ENCODE data around the gene SEMA4G.
A peak's percentile ranks its signal among the peaks of the same experiment; 100 is the strongest.

SEMA4G gene

DNA sequence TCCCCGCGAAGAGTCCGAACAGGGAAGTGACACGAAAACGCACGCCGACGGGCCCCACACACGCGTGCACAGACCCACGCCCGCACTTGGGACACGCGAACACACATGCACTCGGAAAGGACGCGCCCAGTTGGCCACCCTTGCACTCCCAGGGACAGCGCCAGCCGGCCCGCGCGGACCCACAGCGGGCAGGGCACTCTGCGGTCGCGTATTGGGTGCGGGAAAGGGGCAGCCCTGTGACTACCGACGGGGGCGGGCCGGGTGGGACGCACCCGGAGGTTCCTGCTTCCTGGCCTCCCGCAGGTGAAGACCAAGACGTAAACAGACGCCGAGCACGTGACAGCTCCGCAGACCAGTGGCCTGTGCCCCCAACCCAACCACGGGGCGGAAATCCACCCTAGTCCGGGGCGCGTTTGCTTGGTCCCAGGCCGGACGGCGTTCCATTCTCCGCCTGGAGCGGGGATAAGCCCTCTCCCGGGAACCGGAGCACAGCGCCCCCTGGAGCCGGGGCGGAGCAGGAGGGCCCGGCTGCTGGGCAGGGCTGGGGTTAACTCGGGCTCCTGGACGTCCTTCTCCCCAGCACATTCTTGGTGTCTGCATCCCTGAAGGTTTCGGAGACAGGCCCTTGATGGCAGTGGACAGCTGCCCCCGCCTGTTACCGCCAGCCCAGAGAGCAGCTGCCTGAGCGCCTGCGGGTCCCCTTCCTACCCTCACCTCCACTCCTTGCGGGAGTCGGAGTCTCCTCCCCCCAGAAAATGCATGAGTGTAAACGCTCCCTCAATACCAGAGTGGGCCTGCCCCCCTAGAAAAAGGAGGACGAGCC is 28.3 kb downstream of the SEMA4G start:
- ChIA-PET POLR2A (interaction anchor here (0.8 to 4.2 kb wide), 12 partner anchors 9 to 84 kb away, joined by 3 to 27 read pairs (median 4); no protein-coding TSS in a partner anchor), CTCF (interaction anchor here (0.7 to 3.8 kb wide), 12 partner anchors 10 to 69 kb away, joined by 3 to 50 read pairs (median 4); partner anchors contain the start of genes PDZD7, SEMA4G and SFXN3)
- DNase-seq (ENCODE audit: extremely low spot score): peak; percentile 88
- TF ChIP-seq L3MBTL2 (conservative IDR thresholded peaks at IDR 0.05): peak; percentile 28; the same call in 1 of the 2 replicates
- TF ChIP-seq TARDBP (IDR thresholded peaks at IDR 0.05): 0 out of 2 replicates have a peak, but pooled peaks have one; percentile 9
- TF ChIP-seq BHLHE40 (IDR thresholded peaks at IDR 0.05; ENCODE audit: borderline replicate concordance): no peak

DNA sequence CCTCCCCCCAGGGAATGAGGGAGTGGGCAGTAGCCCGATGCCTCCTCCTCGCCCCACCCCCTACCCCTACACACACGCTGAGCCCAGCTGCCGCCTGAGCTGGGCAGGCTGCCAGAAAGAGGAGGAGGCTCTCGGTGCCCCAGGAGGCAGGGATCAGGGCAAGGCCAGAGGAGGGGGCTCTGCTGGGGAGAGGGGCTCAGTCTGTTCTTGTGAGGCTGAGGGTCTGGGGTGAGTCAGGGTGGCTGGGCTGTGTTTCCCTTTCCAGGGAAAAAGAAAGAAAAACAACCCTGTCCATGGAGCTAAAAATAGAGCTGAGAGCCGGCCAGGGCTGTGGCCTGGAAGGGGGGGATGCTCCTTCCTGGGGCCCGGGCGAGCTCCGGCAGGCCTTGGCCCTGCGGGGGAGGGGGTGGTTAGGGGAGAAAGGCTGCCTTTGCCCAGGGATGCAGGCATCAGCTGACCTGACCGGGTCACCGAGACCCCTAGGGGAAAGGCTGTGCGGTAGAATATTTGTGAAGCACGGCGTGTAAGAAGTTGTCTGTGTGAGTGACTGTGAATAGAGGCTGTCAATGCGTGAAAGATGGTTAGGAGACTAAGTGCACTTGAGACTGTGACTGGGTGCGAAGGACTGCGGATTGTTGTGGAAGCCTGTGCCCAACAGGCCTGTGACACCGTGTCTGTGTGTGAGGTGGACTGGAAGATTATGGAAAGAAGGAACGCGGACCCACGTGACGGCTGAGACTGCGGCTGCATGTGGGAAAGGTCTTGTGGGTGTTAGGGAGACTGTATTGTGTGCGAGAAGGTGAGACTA is 29.1 kb downstream of the SEMA4G start:
- CTCF ChIA-PET: interaction anchor here (0.6 to 3.8 kb wide), 10 partner anchors 10 to 147 kb away, joined by 3 to 50 read pairs (median 4); partner anchors contain the start of genes PDZD7 and SFXN3
- POLR2A ChIA-PET: interaction anchor here (0.5 to 4.2 kb wide), 9 partner anchors 9 to 85 kb away, joined by 3 to 27 read pairs (median 4); partner anchors contain the start of genes MRPL43 and TWNK
- peak; percentile 83 for DNase-seq (ENCODE audit: extremely low spot score)
- TF ChIP-seq FOXA1 (IDR thresholded peaks at IDR 0.05) (no peak), FOXM1 (IDR thresholded peaks at IDR 0.05; ENCODE audit: borderline replicate concordance) (no peak), TARDBP (IDR thresholded peaks at IDR 0.05) (no peak), BHLHE40 (IDR thresholded peaks at IDR 0.05; ENCODE audit: borderline replicate concordance) (no peak)

DNA sequence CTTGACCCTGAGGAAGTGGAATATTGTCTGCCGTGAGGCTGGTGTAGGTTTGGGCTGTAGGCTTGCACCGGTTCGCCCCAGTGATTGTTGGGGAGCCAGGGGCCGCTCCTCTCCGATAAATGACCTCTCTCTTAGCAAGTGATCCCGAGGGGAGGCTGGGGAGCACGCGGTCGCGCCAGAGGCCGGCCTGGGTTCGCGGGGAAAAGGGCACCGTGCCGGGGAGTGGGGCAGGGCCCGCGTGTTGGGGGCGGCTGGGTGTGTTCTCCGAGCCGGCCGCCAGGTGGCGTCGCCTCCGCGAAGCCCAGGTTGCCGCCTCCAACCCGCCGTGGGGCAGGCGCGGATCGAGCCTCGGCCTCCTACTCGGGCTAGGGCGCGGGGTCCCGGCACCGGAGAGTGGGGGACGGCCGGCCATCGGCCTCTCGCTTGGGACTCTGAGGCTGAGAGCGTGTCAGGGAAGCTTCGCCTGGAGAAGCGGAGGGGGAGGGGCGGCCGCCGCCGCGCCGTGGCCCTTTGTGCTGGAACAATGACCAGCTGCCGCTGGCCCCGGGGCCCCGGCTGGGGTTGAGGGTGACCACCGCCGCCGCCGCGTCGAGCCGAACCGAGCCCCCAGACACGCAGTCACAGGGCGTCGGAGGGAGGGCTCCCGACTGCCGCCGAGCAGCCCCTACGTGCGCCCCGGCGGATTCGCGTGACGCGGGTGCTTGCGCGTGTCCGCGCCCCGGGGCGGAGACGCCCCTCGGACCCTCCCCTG is 29.9 kb downstream of the SEMA4G start:
- TF ChIP-seq FOXK2 (IDR thresholded peaks at IDR 0.05): no peak
- TF ChIP-seq SUZ12 (IDR thresholded peaks at IDR 0.05): no peak
- TF ChIP-seq FOXA1 (IDR thresholded peaks at IDR 0.05): no peak
- no peak for TF ChIP-seq ELF4 (IDR thresholded peaks at IDR 0.05)
- peak; percentile 26; the same call in 1 of the 2 replicates for TF ChIP-seq L3MBTL2 (conservative IDR thresholded peaks at IDR 0.05)
- TF ChIP-seq ZNF384 (IDR thresholded peaks at IDR 0.05): no peak
- TF ChIP-seq CTBP1 (IDR thresholded peaks at IDR 0.05; ENCODE audit: borderline replicate concordance): no peak
- peak; percentile 56; the same call in 1 of the 2 replicates for TF ChIP-seq LEF1 (IDR thresholded peaks at IDR 0.05; ENCODE audit: borderline replicate concordance)
- 0 out of 2 replicates have a peak, but pooled peaks have one; percentile 7 for TF ChIP-seq TARDBP (IDR thresholded peaks at IDR 0.05)
- no peak for TF ChIP-seq HDGF (IDR thresholded peaks at IDR 0.05; ENCODE audit: borderline replicate concordance)
- TF ChIP-seq NFRKB (IDR thresholded peaks at IDR 0.05): no peak
- no peak for TF ChIP-seq FOXM1 (IDR thresholded peaks at IDR 0.05; ENCODE audit: borderline replicate concordance)
- TF ChIP-seq, protein P1, sequence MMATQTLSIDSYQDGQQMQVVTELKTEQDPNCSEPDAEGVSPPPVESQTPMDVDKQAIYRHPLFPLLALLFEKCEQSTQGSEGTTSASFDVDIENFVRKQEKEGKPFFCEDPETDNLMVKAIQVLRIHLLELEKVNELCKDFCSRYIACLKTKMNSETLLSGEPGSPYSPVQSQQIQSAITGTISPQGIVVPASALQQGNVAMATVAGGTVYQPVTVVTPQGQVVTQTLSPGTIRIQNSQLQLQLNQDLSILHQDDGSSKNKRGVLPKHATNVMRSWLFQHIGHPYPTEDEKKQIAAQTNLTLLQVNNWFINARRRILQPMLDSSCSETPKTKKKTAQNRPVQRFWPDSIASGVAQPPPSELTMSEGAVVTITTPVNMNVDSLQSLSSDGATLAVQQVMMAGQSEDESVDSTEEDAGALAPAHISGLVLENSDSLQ (IDR thresholded peaks at IDR 0.05): no peak
- TF ChIP-seq SP1 (IDR thresholded peaks at IDR 0.05): no peak
- TF ChIP-seq ARNT (IDR thresholded peaks at IDR 0.05): no peak
- TF ChIP-seq BHLHE40 (IDR thresholded peaks at IDR 0.05; ENCODE audit: borderline replicate concordance): no peak
- CTCF ChIA-PET: interaction anchor here (0.7 to 3.8 kb wide), 6 partner anchors 9 to 16 kb away, joined by 4 to 50 read pairs (median 12); partner anchors contain the start of gene MRPL43

DNA sequence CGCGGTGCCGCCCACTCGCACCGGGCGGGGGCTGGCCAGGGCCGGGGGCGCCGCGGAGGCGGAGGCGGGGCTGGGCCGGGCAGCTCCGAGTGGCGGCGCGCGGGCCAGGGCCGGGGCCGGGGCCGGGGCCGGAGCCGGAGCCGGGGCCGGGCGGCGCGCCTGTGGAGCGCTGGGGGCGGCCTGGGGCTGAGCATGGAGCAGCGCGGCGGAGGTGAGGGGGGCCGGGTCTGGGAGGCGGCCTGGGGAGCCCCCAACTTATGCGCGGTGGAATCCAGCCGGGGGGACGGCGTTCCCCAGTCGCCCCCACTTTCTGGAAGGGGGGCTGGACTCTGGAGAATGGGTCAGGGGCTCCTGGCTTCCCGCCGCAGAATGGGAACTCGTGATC is 30.4 kb downstream of the SEMA4G start, which contains the start of gene LZTS2:
Gene LZTS2, plus strand, starts transcription at position 67 of the 385 bp plus-strand sequence. CDS start 2,731 bp downstream, outside the sequence.
- ChIA-PET POLR2A (interaction anchor here (0.7 to 3.7 kb wide), 5 partner anchors 11 to 44 kb away, joined by 4 to 27 read pairs (median 5); no protein-coding TSS in a partner anchor), CTCF (interaction anchor here (0.7 to 2.8 kb wide), 3 partner anchors 12 to 15 kb away, joined by 4 to 12 read pairs (median 5); partner anchors contain the start of gene MRPL43)
- TF ChIP-seq SP1 (IDR thresholded peaks at IDR 0.05) (no peak), FOXM1 (IDR thresholded peaks at IDR 0.05; ENCODE audit: borderline replicate concordance) (0 out of 2 replicates have a peak, but pooled peaks have one; percentile 39)

More for the DNA sequence above, 29.9 kb downstream of the SEMA4G start:
- DNase-seq (ENCODE audit: extremely low spot score): peak; percentile 93
- POLR2A ChIA-PET: interaction anchor here (0.7 to 4.2 kb wide), 8 partner anchors 11 to 44 kb away, joined by 3 to 27 read pairs (median 4); no protein-coding TSS in a partner anchor

DNA sequence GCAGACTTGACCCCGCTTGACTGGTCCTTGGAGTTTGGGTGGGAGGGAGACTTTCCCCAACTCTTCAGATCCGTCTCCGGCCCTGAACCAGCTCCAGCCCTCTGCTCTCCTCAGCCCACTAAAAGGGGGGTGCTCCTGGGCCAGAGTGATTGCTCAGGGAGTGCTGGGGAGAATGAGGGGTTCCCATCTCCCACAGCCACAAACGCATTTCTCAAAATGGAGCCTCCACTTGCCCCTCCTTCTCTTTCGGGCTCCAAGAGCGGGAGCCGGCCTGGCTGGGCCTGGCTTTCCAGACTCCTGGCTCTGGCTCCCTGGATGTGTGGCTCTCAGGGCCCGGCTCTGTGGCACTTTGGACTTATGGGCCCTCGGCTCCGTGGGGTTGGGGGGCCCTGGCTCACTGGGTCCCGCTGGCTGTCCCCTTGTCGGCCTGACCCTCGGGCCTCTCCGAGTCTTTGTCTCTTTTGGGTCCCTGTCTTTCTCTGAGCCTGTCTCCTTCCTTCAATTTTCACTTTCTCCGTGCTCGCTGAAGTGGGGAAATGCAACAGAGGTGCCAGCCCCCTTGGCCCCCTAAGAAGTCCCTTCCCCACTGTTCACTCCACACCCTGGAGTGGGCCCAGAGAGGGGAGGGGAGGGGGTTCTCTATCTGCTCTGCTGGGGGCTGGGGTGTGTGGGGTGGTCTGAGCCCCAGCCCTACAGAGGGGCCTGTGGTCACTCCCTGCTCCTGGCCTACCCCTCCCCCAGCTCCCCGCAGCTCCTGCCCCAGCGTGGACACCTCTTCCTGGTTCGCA is 31.0 kb downstream of the SEMA4G start:
- no peak for DNase-seq (ENCODE audit: extremely low spot score)
- no peak for TF ChIP-seq LEF1 (IDR thresholded peaks at IDR 0.05; ENCODE audit: borderline replicate concordance)
- no peak for TF ChIP-seq FOXM1 (IDR thresholded peaks at IDR 0.05; ENCODE audit: borderline replicate concordance)
- no peak for TF ChIP-seq L3MBTL2 (conservative IDR thresholded peaks at IDR 0.05)
- TF ChIP-seq CTBP1 (IDR thresholded peaks at IDR 0.05; ENCODE audit: borderline replicate concordance): no peak
- TF ChIP-seq, protein P1 (IDR thresholded peaks at IDR 0.05): no peak
- TF ChIP-seq NFRKB (IDR thresholded peaks at IDR 0.05): no peak
- TF ChIP-seq ZNF384 (IDR thresholded peaks at IDR 0.05): no peak
- no peak for TF ChIP-seq TARDBP (IDR thresholded peaks at IDR 0.05)
- no peak for TF ChIP-seq SUZ12 (IDR thresholded peaks at IDR 0.05)
- TF ChIP-seq FOXA1 (IDR thresholded peaks at IDR 0.05): no peak
- TF ChIP-seq FOXK2 (IDR thresholded peaks at IDR 0.05): no peak
- ChIA-PET POLR2A (interaction anchor here (0.9 to 3.7 kb wide), 4 partner anchors 10 to 16 kb away, joined by 4 to 27 read pairs (median 8); no protein-coding TSS in a partner anchor), CTCF (interaction anchor here (1.0 to 2.8 kb wide), 4 partner anchors 11 to 18 kb away, joined by 3 to 12 read pairs (median 6); no protein-coding TSS in a partner anchor)

More for the DNA sequence above, 30.4 kb downstream of the SEMA4G start, which contains the start of gene LZTS2:
- DNase-seq (ENCODE audit: extremely low spot score): no peak
